Adipocyte (in vitro differentiated cells): ENCODE measurements around the gene DAPL1.
"Not testable (repeated sequence)": the region's sequence is repeated elsewhere in the genome, so short reads cannot be mapped to it uniquely, and the experiment has no call there.

ENCODE experiments used
- DNase-seq: peaks from one replicate; pipeline ENCODE4 v3.0.0-alpha.2; 2015; ENCODE audit warnings: low read depth
- H3K27me3 ChIP-seq: replicated peaks from 2 replicates; pipeline ENCODE4 v1.7.0; 2013; ENCODE audit warnings: mild to moderate bottlenecking, low read length, moderate library complexity; ENCODE audit not compliant: control insufficient read depth, insufficient read depth
- H3K36me3 ChIP-seq: 2 replicates; pipeline ENCODE4 v1.7.0; 2013; ENCODE audit warnings: low read length, mild to moderate bottlenecking, moderate library complexity; ENCODE audit not compliant: control insufficient read depth, insufficient read depth, severe bottlenecking
- H3K4me1 ChIP-seq: 2 replicates; pipeline ENCODE4 v1.7.0; 2013; ENCODE audit warnings: mild to moderate bottlenecking, low read length, moderate library complexity; ENCODE audit not compliant: control insufficient read depth, insufficient read depth
- H3K4me3 ChIP-seq: 2 replicates; pipeline ENCODE4 v1.7.0; 2013; ENCODE audit warnings: mild to moderate bottlenecking, low read length, moderate library complexity
- H3K9ac ChIP-seq: 2 replicates; pipeline ENCODE4 v1.7.0; 2013; ENCODE audit warnings: mild to moderate bottlenecking, low read length, moderate library complexity
- H3K9me3 ChIP-seq: 2 replicates; pipeline ENCODE4 v1.7.0; 2013; ENCODE audit warnings: mild to moderate bottlenecking, low read length, moderate library complexity; ENCODE audit not compliant: control insufficient read depth

DAPL1 gene

GRCh38 chr2:158847526-158847925, 52.4 kb downstream of the DAPL1 start:
- H3K4me3 ChIP-seq, H3K27me3 ChIP-seq, H3K9ac ChIP-seq, H3K9me3 ChIP-seq, H3K36me3 ChIP-seq, DNase-seq: not testable (repeated sequence)
- peaks cover 26% of the 10 kb centered on the region for H3K4me1 ChIP-seq

- not testable (repeated sequence) for H3K27me3 ChIP-seq, H3K4me3 ChIP-seq, H3K9me3 ChIP-seq, H3K9ac ChIP-seq, DNase-seq, H3K36me3 ChIP-seq
- H3K4me1 ChIP-seq: peaks cover 20% of the 10 kb centered on the region
Measured at GRCh38 chr2:158848031-158848970, 53.2 kb downstream of the DAPL1 start.

DNA sequence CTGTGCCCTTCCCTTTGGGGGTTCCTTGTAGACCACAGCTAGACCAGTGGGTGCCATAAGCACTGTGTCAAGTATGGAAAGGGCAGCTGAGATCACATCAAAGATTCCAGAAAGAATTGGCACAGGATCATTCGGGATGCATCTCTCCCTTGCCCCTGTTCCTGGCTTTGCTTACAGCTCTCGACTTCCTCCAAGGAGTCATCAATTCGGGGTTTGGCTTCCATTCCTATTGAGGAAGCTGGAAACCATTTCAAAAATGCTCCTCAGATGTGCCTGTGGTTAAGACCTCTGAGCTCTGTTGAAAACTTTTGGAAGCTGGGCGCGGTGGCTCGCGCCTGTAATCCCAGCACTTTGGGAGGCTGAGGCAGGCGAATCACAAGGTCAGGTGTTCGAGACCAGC, 65.1 kb downstream of the DAPL1 start:
- not testable (repeated sequence) for H3K9ac ChIP-seq, H3K4me3 ChIP-seq, H3K27me3 ChIP-seq, H3K9me3 ChIP-seq, H3K4me1 ChIP-seq, DNase-seq, H3K36me3 ChIP-seq

GRCh38 chr2:158861626-158862025, 66.5 kb downstream of the DAPL1 start:
- H3K4me1 ChIP-seq, H3K4me3 ChIP-seq, H3K36me3 ChIP-seq, H3K9me3 ChIP-seq, H3K9ac ChIP-seq, H3K27me3 ChIP-seq: not testable (repeated sequence)
- peak; percentile 42 for DNase-seq

- not testable (repeated sequence) for DNase-seq
Measured at GRCh38 chr2:158865469-158865868, 70.4 kb downstream of the DAPL1 start.

More at GRCh38 chr2:158865469-158865868, 70.4 kb downstream of the DAPL1 start:
- not testable (repeated sequence) for H3K36me3 ChIP-seq, H3K9ac ChIP-seq, H3K4me3 ChIP-seq, H3K4me1 ChIP-seq, H3K9me3 ChIP-seq, H3K27me3 ChIP-seq
